ENCODE results near the gene UBE2E2.

The UBE2E2 gene

GRCh38 chr3:23320586-23321570 lies 117.8 kb downstream of the UBE2E2 start:
- no peaks in the 10 kb centered on the region for H3K27me3 ChIP-seq (ENCODE audit: insufficient read depth, low read length, poor library complexity, severe bottlenecking)
- H3K36me3 ChIP-seq (ENCODE audit: insufficient read depth, low read length), result no peaks in the 10 kb centered on the region
- no peak overlapping the region for H3K9ac ChIP-seq (ENCODE audit: low read depth, low read length, poor library complexity, severe bottlenecking)
- no peak overlapping the region for H3K4me3 ChIP-seq (ENCODE audit: low read length, poor library complexity, severe bottlenecking)
- H3K4me1 ChIP-seq (ENCODE audit: insufficient read depth, low read length, poor library complexity, severe bottlenecking), result peaks cover 21% of the 10 kb centered on the region
- H3K79me2 ChIP-seq (ENCODE audit: insufficient read depth, low read length), result peaks cover 11% of the 10 kb centered on the region; the same call in 1 of the 2 replicates
- no peaks in the 10 kb centered on the region for H3F3A ChIP-seq (ENCODE audit: low read depth)
- H3K4me2 ChIP-seq (ENCODE audit: low read depth, low read length, poor library complexity, severe bottlenecking), result no peak overlapping the region
- no peaks in the 10 kb centered on the region for H3K9me2 ChIP-seq (replicated peaks; ENCODE audit: low read depth, low read length)
- TF ChIP-seq, protein P1, sequence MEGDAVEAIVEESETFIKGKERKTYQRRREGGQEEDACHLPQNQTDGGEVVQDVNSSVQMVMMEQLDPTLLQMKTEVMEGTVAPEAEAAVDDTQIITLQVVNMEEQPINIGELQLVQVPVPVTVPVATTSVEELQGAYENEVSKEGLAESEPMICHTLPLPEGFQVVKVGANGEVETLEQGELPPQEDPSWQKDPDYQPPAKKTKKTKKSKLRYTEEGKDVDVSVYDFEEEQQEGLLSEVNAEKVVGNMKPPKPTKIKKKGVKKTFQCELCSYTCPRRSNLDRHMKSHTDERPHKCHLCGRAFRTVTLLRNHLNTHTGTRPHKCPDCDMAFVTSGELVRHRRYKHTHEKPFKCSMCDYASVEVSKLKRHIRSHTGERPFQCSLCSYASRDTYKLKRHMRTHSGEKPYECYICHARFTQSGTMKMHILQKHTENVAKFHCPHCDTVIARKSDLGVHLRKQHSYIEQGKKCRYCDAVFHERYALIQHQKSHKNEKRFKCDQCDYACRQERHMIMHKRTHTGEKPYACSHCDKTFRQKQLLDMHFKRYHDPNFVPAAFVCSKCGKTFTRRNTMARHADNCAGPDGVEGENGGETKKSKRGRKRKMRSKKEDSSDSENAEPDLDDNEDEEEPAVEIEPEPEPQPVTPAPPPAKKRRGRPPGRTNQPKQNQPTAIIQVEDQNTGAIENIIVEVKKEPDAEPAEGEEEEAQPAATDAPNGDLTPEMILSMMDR (conservative IDR thresholded peaks at IDR 0.05; ENCODE audit: low read length), result no peak
- TF ChIP-seq EZH2phosphoT487 (IDR thresholded peaks at IDR 0.05; ENCODE audit: borderline replicate concordance), result no peak
- H2AFZ ChIP-seq (ENCODE audit: low read length), result no peak overlapping the region
- peaks cover 5% of the 10 kb centered on the region for H4K20me1 ChIP-seq (ENCODE audit: insufficient read depth, low read length, poor library complexity, severe bottlenecking)
- H3K9me3 ChIP-seq (ENCODE audit: insufficient read depth, low read depth, low read length), result peaks cover 6% of the 10 kb centered on the region

GRCh38 chr3:23324745-23325144 lies 121.6 kb downstream of the UBE2E2 start:
- Histone ChIP-seq H3K4me2 (ENCODE audit: low read depth, low read length, poor library complexity, severe bottlenecking) (peak overlapping the region; percentile 59), H3K9me2 (replicated peaks; ENCODE audit: low read depth, low read length) (no peaks in the 10 kb centered on the region), H3K79me2 (ENCODE audit: insufficient read depth, low read length) (no peaks in the 10 kb centered on the region; the same call in 1 of the 2 replicates), H3K9me3 (ENCODE audit: insufficient read depth, low read depth, low read length) (peaks cover 11% of the 10 kb centered on the region), H3K4me3 (ENCODE audit: low read length, poor library complexity, severe bottlenecking) (peak overlapping the region; percentile 44), H3K9ac (ENCODE audit: low read depth, low read length, poor library complexity, severe bottlenecking) (no peak overlapping the region), H3K36me3 (ENCODE audit: insufficient read depth, low read length) (no peaks in the 10 kb centered on the region), H4K20me1 (ENCODE audit: insufficient read depth, low read length, poor library complexity, severe bottlenecking) (peaks cover 5% of the 10 kb centered on the region), H3K4me1 (ENCODE audit: insufficient read depth, low read length, poor library complexity, severe bottlenecking) (peaks cover 25% of the 10 kb centered on the region), H2AFZ (ENCODE audit: low read length) (no peak overlapping the region), H3F3A (ENCODE audit: low read depth) (no peaks in the 10 kb centered on the region), H3K27me3 (ENCODE audit: insufficient read depth, low read length, poor library complexity, severe bottlenecking) (no peaks in the 10 kb centered on the region)
- TF ChIP-seq, protein P1 (conservative IDR thresholded peaks at IDR 0.05; ENCODE audit: low read length), result no peak
- TF ChIP-seq EZH2phosphoT487 (IDR thresholded peaks at IDR 0.05; ENCODE audit: borderline replicate concordance), result no peak

DNA sequence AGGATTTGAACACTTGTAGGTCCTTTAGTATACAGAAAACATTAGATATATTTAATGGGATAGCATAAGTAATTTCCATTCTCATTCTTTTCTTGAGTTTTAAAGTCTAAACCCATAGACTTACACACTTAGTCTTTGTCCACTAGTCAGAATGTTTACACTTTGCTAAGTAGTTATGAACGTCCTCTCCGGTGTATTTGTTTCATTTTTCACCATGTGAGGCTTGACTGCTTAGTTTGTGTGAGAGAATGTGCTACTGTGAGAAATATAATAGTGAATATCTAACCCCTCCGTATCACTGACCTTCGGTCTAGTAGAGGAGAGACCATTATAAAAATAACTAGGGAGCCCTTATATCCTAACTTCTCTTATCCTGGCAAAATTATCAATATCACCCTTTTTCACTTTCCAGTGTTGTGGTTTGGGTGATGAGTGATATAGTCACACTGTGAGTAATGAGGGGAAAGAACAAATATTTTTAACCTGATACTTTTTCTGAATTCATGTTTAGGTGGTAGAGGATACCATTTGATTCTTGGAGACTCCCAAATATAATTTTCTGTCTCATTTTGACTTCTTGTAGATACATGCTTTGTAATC lies 122.4 kb downstream of the UBE2E2 start:
- peak overlapping the region; percentile 59 for H3K4me2 ChIP-seq (ENCODE audit: low read depth, low read length, poor library complexity, severe bottlenecking)
- H3F3A ChIP-seq (ENCODE audit: low read depth), result no peaks in the 10 kb centered on the region
- no peak overlapping the region for H3K9ac ChIP-seq (ENCODE audit: low read depth, low read length, poor library complexity, severe bottlenecking)
- no peaks in the 10 kb centered on the region; the same call in 1 of the 2 replicates for H3K79me2 ChIP-seq (ENCODE audit: insufficient read depth, low read length)
- H3K9me2 ChIP-seq (replicated peaks; ENCODE audit: low read depth, low read length), result no peaks in the 10 kb centered on the region
- H3K27me3 ChIP-seq (ENCODE audit: insufficient read depth, low read length, poor library complexity, severe bottlenecking), result no peaks in the 10 kb centered on the region
- peaks cover 25% of the 10 kb centered on the region for H3K4me1 ChIP-seq (ENCODE audit: insufficient read depth, low read length, poor library complexity, severe bottlenecking)
- H3K9me3 ChIP-seq (ENCODE audit: insufficient read depth, low read depth, low read length), result peaks cover 11% of the 10 kb centered on the region
- no peaks in the 10 kb centered on the region for H3K36me3 ChIP-seq (ENCODE audit: insufficient read depth, low read length)
- H4K20me1 ChIP-seq (ENCODE audit: insufficient read depth, low read length, poor library complexity, severe bottlenecking), result peaks cover 5% of the 10 kb centered on the region
- TF ChIP-seq, protein P1 (conservative IDR thresholded peaks at IDR 0.05; ENCODE audit: low read length), result no peak
- TF ChIP-seq EZH2phosphoT487 (IDR thresholded peaks at IDR 0.05; ENCODE audit: borderline replicate concordance), result no peak
- H2AFZ ChIP-seq (ENCODE audit: low read length), result no peak overlapping the region
- H3K4me3 ChIP-seq (ENCODE audit: low read length, poor library complexity, severe bottlenecking), result no peak overlapping the region
